Suprapubic skin (tissue), 3 donors: ENCODE data around the gene SLC25A47.

Source experiments
- CTCF ChIP-seq, 2 donors: fragments of 200-600 bp in 1 of 2; fragments of 450-650 bp in 1 of 2; sonication (generic) in 1 of 2; IDR thresholded peaks; one replicate each; pipeline ENCODE4 v1.5.1; 2016 to 2019; ENCODE audit warnings: antibody characterized with exemption in 2 of 2, mild to moderate bottlenecking in 1 of 2, moderate library complexity in 1 of 2
- EP300 ChIP-seq: sonication (generic); formaldehyde crosslinking; IDR thresholded peaks from one replicate; pipeline ENCODE4 v1.6.1; 2017; ENCODE audit warnings: antibody characterized with exemption

- TF ChIP-seq CTCF (IDR thresholded peaks at IDR 0.05) (no peak), EP300 (no peak)
Measured at GRCh38 chr14:100375266-100375962, 52.3 kb downstream of the SLC25A47 start.
